Smooth muscle cell (in vitro differentiated cells): ENCODE data around the gene CTSZ. TPM values are rescaled to one million over a fixed set of nuclear protein-coding genes. Genes with fewer than 3 reads are reported as not detected.

Experiments used
- DNase-seq: peaks from one replicate; lab custom pipeline; 2025; ENCODE audit not compliant: unreplicated experiment; lab: John Stamatoyannopoulos, UW
- H2AFZ ChIP-seq: fragments of 200-600 bp; sonication (generic); 2 replicates; pipeline ENCODE4 v1.6.0; 2016; ENCODE audit warnings: antibody characterized with exemption, low read depth, mild to moderate bottlenecking
- H3F3A ChIP-seq: fragments of 200-600 bp; sonication (generic); 2 replicates; pipeline ENCODE4 v1.6.0; 2017; ENCODE audit warnings: antibody characterized with exemption, low read depth
- H3K27ac ChIP-seq: fragments of 200-600 bp; sonication (generic); 2 replicates; pipeline ENCODE4 v1.5.1; 2016; ENCODE audit warnings: low read depth, mild to moderate bottlenecking
- H3K27me3 ChIP-seq: fragments of 200-600 bp; sonication (generic); 2 replicates; pipeline ENCODE4 v1.6.1; 2016; ENCODE audit warnings: low read depth, mild to moderate bottlenecking
- H3K36me3 ChIP-seq: fragments of 200-600 bp; sonication (generic); 2 replicates; pipeline ENCODE4 v1.5.1; 2016; ENCODE audit warnings: low read depth
- H3K4me1 ChIP-seq: fragments of 200-600 bp; sonication (generic); 2 replicates; pipeline ENCODE4 v1.5.1; 2016; ENCODE audit warnings: low read depth
- H3K4me2 ChIP-seq: fragments of 200-600 bp; sonication (generic); 2 replicates; pipeline ENCODE4 v1.6.0; 2016; ENCODE audit warnings: mild to moderate bottlenecking
- H3K4me3 ChIP-seq: fragments of 200-600 bp; sonication (generic); 2 replicates; pipeline ENCODE4 v1.5.1; 2016; ENCODE audit warnings: mild to moderate bottlenecking
- H3K79me2 ChIP-seq: fragments of 200-600 bp; sonication (generic); 2 replicates; pipeline ENCODE4 v1.6.0; 2016; ENCODE audit warnings: low read depth, mild to moderate bottlenecking
- H3K9ac ChIP-seq: fragments of 200-600 bp; sonication (generic); 2 replicates; pipeline ENCODE4 v1.6.0; 2016; ENCODE audit warnings: low read depth
- H3K9me3 ChIP-seq: fragments of 200-600 bp; sonication (generic); replicated peaks from 2 replicates; pipeline ENCODE4 v1.5.1; 2016; ENCODE audit warnings: low read depth
- H4K20me1 ChIP-seq: fragments of 200-600 bp; sonication (generic); 2 replicates; pipeline ENCODE4 v1.6.0; 2016; ENCODE audit warnings: low read depth
- CTCF ChIP-seq: fragments of 200-600 bp; sonication (generic); IDR thresholded peaks from 2 replicates; pipeline ENCODE4 v1.5.1; 2017; ENCODE audit warnings: borderline replicate concordance, mild to moderate bottlenecking, antibody characterized with exemption; ENCODE audit not compliant: insufficient read depth, poor library complexity, severe bottlenecking
- WGBS: methylation state at CpG from one replicate; pipeline ENCODE4 v1.1.7; 2016; ENCODE audit warnings: low lambda C conversion rate; 5-methylcytosine and 5-hydroxymethylcytosine counted together
- polyA plus RNA-seq: library from polyadenylated mRNA; unstranded; fragments of >200 nt; fragmentation: Nextera tagmentation; extraction: Ambion mirVana; gene quantifications from 2 replicates; pipeline ENCODE4 v1.2.1, GENCODE V29; 2016
- total RNA-seq: library from RNA; depleted of rRNA; stranded (reverse); fragments of >200 nt; gene quantifications from 2 replicates; pipeline ENCODE4 v1.2.3, GENCODE V29; 2014

The CTSZ gene
- total and polyA plus RNA-seq, 2 experiments from 2014 or later = 12.7 to 151 TPM

DNA sequence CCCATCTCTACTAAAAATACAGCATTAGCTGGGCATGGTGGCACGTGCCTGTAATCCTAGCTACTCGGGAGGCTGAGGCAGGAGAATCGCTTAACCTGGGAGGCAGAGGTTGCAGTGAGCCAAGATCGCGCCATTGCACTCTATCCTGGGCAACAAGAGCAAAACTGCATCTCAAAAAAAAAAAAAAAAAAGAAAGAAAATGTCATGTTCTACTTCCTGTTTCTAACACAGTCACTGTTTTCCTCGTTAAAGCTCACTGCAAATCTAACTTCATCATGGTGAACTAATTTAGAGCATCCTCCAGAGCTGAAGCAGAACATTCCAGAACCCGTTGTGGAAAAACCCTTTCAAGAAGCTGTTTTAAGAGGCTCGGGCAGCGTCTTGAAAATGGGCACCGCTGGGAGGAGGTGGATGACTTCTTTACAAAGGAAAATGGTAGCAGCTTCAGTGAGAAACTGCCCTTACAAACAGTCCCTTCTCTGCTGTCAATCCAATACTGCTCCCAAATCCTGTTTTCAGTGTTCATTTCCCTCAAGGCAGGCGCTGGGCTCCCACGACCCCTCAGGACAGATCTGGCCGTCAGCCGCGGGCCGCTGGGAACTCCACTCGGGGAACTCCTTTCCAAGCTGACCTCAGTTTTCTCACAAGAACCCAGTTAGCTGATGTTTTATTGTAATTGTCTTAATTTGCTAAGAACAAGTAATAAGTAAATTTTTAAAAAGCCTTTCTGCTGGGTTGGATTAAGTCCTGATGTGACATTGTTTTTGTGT lies 12.5 kb downstream of the CTSZ start:
- Histone ChIP-seq H3K79me2 (no peaks in the 10 kb centered on the region), H3K4me2 (no peak overlapping the region), H3K4me3 (no peak overlapping the region), H3K36me3 (peaks cover 17% of the 10 kb centered on the region), H3K27me3 (no peaks in the 10 kb centered on the region), H3F3A (peaks cover 19% of the 10 kb centered on the region), H2AFZ (no peak overlapping the region), H3K27ac (no peak overlapping the region), H3K4me1 (no peaks in the 10 kb centered on the region), H4K20me1 (no peaks in the 10 kb centered on the region), H3K9me3 (no peaks in the 10 kb centered on the region), H3K9ac (no peak overlapping the region)
- TF ChIP-seq CTCF = no peak
- DNase-seq = no peak
- WGBS = 95% methylated on average over 17 of the region's 17 CpGs

DNA sequence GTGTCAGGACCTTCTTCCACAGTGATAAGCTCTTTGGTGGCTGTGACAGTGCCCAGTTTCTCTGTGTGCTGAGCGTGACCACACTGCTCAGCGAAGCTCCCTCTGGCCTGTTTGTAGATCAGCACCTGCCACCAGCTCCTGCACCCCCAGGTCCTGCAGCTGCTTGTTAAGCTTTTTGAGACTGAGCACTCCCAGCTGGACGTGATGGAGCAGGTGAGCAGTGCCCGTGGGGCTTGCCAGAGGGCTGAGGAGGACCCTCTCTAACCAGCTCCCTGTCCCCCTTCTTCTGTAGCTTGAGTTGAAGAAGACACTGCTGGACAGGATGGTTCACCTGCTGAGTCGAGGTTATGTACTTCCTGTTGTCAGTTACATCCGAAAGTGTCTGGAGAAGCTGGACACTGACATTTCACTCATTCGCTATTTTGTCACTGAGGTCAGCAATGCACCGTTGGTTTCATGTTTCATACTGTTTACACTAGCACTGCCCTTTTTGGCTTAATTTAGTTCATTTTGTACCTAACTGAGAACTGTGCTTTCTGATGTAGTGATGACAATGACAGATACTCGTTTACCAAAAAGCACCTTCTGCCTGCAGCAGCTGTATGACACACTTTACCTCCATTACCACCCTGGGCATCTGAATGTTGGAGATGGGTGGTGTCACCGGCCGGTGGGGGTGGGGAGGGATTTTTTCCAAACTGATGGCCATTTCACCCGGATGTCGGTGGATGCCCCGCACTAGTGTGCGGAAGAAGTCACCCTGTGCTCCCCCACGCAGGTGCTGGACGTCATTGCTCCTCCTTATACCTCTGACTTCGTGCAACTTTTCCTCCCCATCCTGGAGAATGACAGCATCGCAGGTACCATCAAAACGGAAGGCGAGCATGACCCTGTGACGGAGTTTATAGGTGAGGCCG lies 13.5 kb downstream of the CTSZ start:
- WGBS = 96% methylated on average over 23 of the region's 23 CpGs
- DNase-seq = no peak
- no peak overlapping the region for H2AFZ ChIP-seq

DNA sequence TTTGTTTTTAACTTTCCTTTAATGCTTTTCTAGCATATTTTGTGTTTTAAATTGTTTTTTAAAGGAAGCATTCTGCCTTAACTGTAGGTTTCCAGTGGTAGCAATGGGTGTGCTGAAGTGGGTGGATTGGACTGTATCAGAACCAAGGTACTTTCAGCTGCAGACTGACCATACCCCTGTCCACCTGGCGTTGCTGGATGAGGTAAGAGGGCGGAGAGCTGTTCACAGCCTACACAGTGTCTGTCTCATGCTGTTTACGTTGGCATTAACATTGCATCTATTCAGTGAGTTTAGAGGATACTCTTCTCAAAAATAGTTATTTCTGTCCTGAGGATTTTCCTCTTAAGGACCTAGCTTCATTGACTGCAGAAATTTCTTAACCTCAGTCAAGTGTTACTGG lies 14.1 kb downstream of the CTSZ start:
- Histone ChIP-seq H3K27ac (no peak overlapping the region), H3K4me1 (no peaks in the 10 kb centered on the region), H3K4me2 (no peak overlapping the region), H3K27me3 (no peaks in the 10 kb centered on the region), H3K4me3 (no peak overlapping the region), H2AFZ (no peak overlapping the region), H4K20me1 (no peaks in the 10 kb centered on the region), H3F3A (peaks cover 19% of the 10 kb centered on the region), H3K9ac (no peak overlapping the region), H3K79me2 (no peaks in the 10 kb centered on the region), H3K36me3 (peaks cover 19% of the 10 kb centered on the region), H3K9me3 (no peaks in the 10 kb centered on the region)
- DNase-seq = no peak
- no peak for TF ChIP-seq CTCF
- WGBS = 100% methylated on average over 3 of the region's 3 CpGs

More for the DNA sequence above, 13.5 kb downstream of the CTSZ start:
- H3F3A ChIP-seq = peaks cover 19% of the 10 kb centered on the region
- H3K4me1 ChIP-seq = no peaks in the 10 kb centered on the region
- H3K9ac ChIP-seq = no peak overlapping the region
- H3K36me3 ChIP-seq = peaks cover 21% of the 10 kb centered on the region
- no peak overlapping the region for H3K27ac ChIP-seq
- no peak overlapping the region for H3K4me2 ChIP-seq
- H3K9me3 ChIP-seq = no peaks in the 10 kb centered on the region
- no peak for TF ChIP-seq CTCF
- no peaks in the 10 kb centered on the region for H3K79me2 ChIP-seq
- H4K20me1 ChIP-seq = no peaks in the 10 kb centered on the region
- H3K4me3 ChIP-seq = no peak overlapping the region
- no peaks in the 10 kb centered on the region for H3K27me3 ChIP-seq
